ENCODE results near the gene LHFPL6.

LHFPL6 gene

DNA sequence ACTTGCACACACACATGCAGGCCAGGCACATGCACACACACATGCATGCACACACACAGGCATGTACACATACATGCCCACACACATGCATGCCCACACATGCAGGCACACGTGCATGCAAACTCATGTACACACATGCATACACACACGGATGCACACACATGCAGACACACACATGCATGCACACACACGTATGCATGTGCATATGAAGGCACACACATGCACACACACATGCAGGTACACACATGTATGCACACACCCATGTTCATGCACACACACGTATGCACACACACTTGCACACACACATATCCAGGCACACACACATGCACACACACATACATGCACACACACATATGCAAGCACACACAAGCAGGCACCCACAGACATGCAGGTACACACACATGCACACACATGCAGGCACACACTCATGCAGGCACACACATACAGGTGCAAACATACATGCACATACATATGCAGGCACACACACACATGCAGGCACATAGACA, 278.1 kb downstream of the LHFPL6 start:
- no peaks in the 10 kb centered on the region for H3K9me3 Mint-ChIP-seq
- no peak overlapping the region for H3K4me3 Mint-ChIP-seq
- H3K27me3 Mint-ChIP-seq, result no peaks in the 10 kb centered on the region
- ATAC-seq (replicated peaks; ENCODE audit: extremely low read depth, poor library complexity, severe bottlenecking) (no peak), DNase-seq (ENCODE audit: low spot score in 2 of 2) (no peak)
- no peaks in the 10 kb centered on the region for H3K4me1 Mint-ChIP-seq
- H3K36me3 Mint-ChIP-seq (ENCODE audit: insufficient read depth), result no peaks in the 10 kb centered on the region
- no peak overlapping the region for H3K27ac Mint-ChIP-seq (ENCODE audit: low read depth)

GRCh38 chr13:39322836-39323585, 280.0 kb downstream of the LHFPL6 start:
- Mint-ChIP-seq H3K27me3 (no peaks in the 10 kb centered on the region), H3K9me3 (no peaks in the 10 kb centered on the region), H3K36me3 (ENCODE audit: insufficient read depth) (no peaks in the 10 kb centered on the region), H3K4me3 (no peak overlapping the region), H3K27ac (ENCODE audit: low read depth) (no peak overlapping the region), H3K4me1 (no peaks in the 10 kb centered on the region)
- no peak for ATAC-seq (replicated peaks; ENCODE audit: extremely low read depth, poor library complexity, severe bottlenecking)
- no peak for DNase-seq (ENCODE audit: low spot score in 2 of 2)

- no peaks in the 10 kb centered on the region for H3K36me3 Mint-ChIP-seq (ENCODE audit: insufficient read depth)
- H3K27me3 Mint-ChIP-seq, result no peaks in the 10 kb centered on the region
- DNase-seq (ENCODE audit: low spot score in 2 of 2) (no peak), ATAC-seq (replicated peaks; ENCODE audit: extremely low read depth, poor library complexity, severe bottlenecking) (no peak)
- H3K9me3 Mint-ChIP-seq, result no peaks in the 10 kb centered on the region
- no peaks in the 10 kb centered on the region for H3K4me1 Mint-ChIP-seq
- no peak overlapping the region for H3K27ac Mint-ChIP-seq (ENCODE audit: low read depth)
- no peak overlapping the region for H3K4me3 Mint-ChIP-seq
Observed at GRCh38 chr13:39321574-39321973, 281.4 kb downstream of the LHFPL6 start.

DNA sequence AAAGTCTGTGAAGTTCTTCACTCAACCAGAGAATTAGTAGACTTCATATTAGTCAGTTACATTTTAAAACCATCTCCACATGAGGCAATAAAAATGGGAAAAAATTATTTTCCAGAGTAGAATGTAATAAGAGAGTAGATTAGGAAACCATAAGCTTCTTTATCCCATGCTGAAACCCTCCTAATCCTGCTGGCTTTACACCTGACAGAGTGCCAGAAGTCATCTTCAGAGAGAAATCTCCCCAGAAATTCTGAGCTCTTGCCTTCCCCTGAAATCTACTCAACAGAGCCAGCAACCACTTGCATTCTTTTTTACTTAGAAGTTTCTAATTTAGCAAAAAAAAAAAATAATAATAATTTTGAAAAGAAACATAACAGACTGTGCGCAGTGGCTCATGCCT, 284.8 kb downstream of the LHFPL6 start:
- no peak for ATAC-seq (replicated peaks; ENCODE audit: extremely low read depth, poor library complexity, severe bottlenecking)
- Mint-ChIP-seq H3K4me1 (no peaks in the 10 kb centered on the region), H3K36me3 (ENCODE audit: insufficient read depth) (no peaks in the 10 kb centered on the region), H3K27ac (ENCODE audit: low read depth) (no peak overlapping the region), H3K4me3 (no peak overlapping the region), H3K27me3 (no peaks in the 10 kb centered on the region), H3K9me3 (no peaks in the 10 kb centered on the region)
- no peak for DNase-seq (ENCODE audit: low spot score in 2 of 2)

DNA sequence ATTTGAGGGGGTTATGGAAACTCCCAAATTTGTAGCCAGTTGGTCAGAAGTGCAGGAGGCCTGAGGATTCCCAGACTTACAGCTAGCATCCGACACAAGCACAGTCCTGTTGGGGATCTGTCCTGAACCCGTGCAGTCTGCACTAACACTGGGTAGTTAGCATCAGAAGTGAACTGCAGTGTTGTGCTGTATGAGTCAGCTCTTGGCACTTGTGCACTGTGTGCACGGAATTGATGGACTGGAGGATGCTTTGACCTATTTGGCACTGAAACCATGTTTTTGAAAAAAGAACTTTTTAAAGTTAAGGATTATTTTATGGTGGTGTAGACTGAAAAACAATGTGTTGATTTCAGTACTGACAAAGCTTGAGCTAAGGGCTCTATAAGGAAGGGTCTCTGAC, 285.7 kb downstream of the LHFPL6 start:
- DNase-seq (ENCODE audit: low spot score in 2 of 2) (no peak), ATAC-seq (replicated peaks; ENCODE audit: extremely low read depth, poor library complexity, severe bottlenecking) (no peak)
- no peaks in the 10 kb centered on the region for H3K36me3 Mint-ChIP-seq (ENCODE audit: insufficient read depth)
- H3K27ac Mint-ChIP-seq (ENCODE audit: low read depth), result no peak overlapping the region
- no peaks in the 10 kb centered on the region for H3K4me1 Mint-ChIP-seq
- no peak overlapping the region for H3K4me3 Mint-ChIP-seq
- no peaks in the 10 kb centered on the region for H3K9me3 Mint-ChIP-seq
- H3K27me3 Mint-ChIP-seq, result no peaks in the 10 kb centered on the region

DNA sequence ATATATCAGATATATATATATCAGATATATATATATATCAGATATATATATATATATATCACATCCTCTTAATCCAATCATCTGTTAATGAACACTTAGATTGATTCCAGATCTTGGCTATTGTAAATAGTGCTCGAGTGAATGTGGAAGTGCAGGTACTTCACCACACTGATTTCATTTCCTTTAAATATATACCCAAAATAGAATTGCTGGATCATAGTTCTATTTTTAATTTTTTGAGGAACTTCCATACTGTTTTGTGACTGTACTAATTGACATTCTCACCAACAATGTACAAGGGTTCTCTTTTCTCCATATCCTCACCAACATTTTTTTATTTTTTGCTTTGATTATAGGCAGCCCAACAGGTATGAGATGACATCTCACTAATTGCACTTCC, 287.2 kb downstream of the LHFPL6 start:
- Mint-ChIP-seq H3K9me3 (no peaks in the 10 kb centered on the region), H3K4me3 (no peak overlapping the region), H3K4me1 (no peaks in the 10 kb centered on the region), H3K36me3 (ENCODE audit: insufficient read depth) (no peaks in the 10 kb centered on the region), H3K27ac (ENCODE audit: low read depth) (no peak overlapping the region), H3K27me3 (no peaks in the 10 kb centered on the region)
- ATAC-seq (replicated peaks; ENCODE audit: extremely low read depth, poor library complexity, severe bottlenecking) (no peak), DNase-seq (ENCODE audit: low spot score in 2 of 2) (no peak)

DNA sequence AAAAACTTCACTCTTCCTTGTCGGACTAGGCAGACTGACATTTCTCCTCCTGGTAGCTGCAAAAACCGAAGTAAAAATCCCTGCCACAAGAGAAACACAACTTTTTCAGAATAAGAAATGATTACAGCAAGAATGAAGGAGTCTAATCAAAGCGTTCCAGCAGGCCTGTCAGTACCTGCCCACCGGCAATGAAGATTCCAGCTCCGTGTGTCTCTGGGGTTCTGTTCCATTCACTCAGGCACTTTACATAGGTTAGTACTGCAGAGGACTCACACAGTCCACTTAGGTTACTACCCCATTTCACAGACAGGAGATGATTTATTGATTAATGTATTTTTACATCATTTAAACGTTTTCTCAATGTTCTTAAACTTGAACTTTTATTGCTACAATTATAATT, 289.3 kb downstream of the LHFPL6 start:
- ATAC-seq (replicated peaks; ENCODE audit: extremely low read depth, poor library complexity, severe bottlenecking) (no peak), DNase-seq (ENCODE audit: low spot score in 2 of 2) (no peak)
- H3K27me3 Mint-ChIP-seq, result no peaks in the 10 kb centered on the region
- H3K4me1 Mint-ChIP-seq, result no peaks in the 10 kb centered on the region
- no peaks in the 10 kb centered on the region for H3K36me3 Mint-ChIP-seq (ENCODE audit: insufficient read depth)
- H3K9me3 Mint-ChIP-seq, result no peaks in the 10 kb centered on the region
- H3K27ac Mint-ChIP-seq (ENCODE audit: low read depth), result no peak overlapping the region
- no peak overlapping the region for H3K4me3 Mint-ChIP-seq

DNA sequence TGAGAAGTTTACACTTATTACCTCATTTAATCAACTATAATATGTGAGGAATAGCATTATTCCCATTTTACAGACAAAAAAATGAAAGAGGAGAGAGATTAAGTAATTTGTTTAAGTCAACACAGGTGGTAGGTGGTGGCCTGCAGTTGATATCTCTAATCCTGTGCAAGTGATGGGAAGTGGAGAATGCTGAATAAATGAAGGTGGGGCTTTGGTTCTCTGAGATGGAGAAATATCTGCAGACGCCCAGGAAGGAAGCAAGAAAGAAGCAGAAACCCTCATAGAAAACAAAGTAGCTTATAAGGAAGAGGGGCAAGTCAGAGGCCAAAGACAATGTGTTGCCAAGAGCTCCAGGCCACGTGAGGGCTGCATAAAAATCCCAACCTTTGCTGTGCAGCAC, 290.4 kb downstream of the LHFPL6 start:
- Mint-ChIP-seq H3K36me3 (ENCODE audit: insufficient read depth) (no peaks in the 10 kb centered on the region), H3K4me1 (no peaks in the 10 kb centered on the region), H3K9me3 (no peaks in the 10 kb centered on the region), H3K27ac (ENCODE audit: low read depth) (no peak overlapping the region), H3K4me3 (no peak overlapping the region), H3K27me3 (no peaks in the 10 kb centered on the region)
- no peak for DNase-seq (ENCODE audit: low spot score in 2 of 2)
- no peak for ATAC-seq (replicated peaks; ENCODE audit: extremely low read depth, poor library complexity, severe bottlenecking)

GRCh38 chr13:39311619-39312018, 291.4 kb downstream of the LHFPL6 start:
- no peak for DNase-seq (ENCODE audit: low spot score in 2 of 2)
- no peak for ATAC-seq (replicated peaks; ENCODE audit: extremely low read depth, poor library complexity, severe bottlenecking)
- H3K4me1 Mint-ChIP-seq, result peaks cover 5% of the 10 kb centered on the region
- no peaks in the 10 kb centered on the region for H3K36me3 Mint-ChIP-seq (ENCODE audit: insufficient read depth)
- no peaks in the 10 kb centered on the region for H3K9me3 Mint-ChIP-seq
- no peaks in the 10 kb centered on the region for H3K27me3 Mint-ChIP-seq
- H3K4me3 Mint-ChIP-seq, result no peak overlapping the region
- H3K27ac Mint-ChIP-seq (ENCODE audit: low read depth), result no peak overlapping the region

DNA sequence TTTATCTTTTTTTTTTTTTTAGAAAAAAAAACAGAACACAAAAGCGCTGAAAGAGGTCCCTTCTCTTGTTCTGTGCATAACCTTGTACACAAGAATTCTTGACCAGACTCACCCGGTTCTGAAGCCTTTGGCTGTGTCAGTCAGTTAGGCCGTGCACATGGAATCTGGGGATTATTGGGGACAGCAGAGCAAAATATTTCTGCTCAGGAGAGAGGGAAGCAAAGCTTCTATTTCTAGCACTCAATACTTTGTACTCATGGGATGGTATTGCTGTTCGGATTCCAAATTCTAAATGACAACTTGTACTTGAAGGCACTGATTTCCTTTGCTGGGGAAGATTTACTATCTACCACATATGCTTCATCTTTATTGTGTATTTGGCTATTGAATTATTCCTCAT, 292.0 kb downstream of the LHFPL6 start:
- Mint-ChIP-seq H3K4me1 (peaks cover 6% of the 10 kb centered on the region), H3K27ac (ENCODE audit: low read depth) (no peak overlapping the region), H3K36me3 (ENCODE audit: insufficient read depth) (no peaks in the 10 kb centered on the region), H3K4me3 (no peak overlapping the region), H3K27me3 (no peaks in the 10 kb centered on the region), H3K9me3 (no peaks in the 10 kb centered on the region)
- no peak for DNase-seq (ENCODE audit: low spot score in 2 of 2)
- no peak for ATAC-seq (replicated peaks; ENCODE audit: extremely low read depth, poor library complexity, severe bottlenecking)

- ATAC-seq (replicated peaks; ENCODE audit: extremely low read depth, poor library complexity, severe bottlenecking), result no peak
- H3K27ac Mint-ChIP-seq (ENCODE audit: low read depth), result no peak overlapping the region
- peaks cover 6% of the 10 kb centered on the region for H3K4me1 Mint-ChIP-seq
Observed at GRCh38 chr13:39306639-39307589, 296.1 kb downstream of the LHFPL6 start.

DNA sequence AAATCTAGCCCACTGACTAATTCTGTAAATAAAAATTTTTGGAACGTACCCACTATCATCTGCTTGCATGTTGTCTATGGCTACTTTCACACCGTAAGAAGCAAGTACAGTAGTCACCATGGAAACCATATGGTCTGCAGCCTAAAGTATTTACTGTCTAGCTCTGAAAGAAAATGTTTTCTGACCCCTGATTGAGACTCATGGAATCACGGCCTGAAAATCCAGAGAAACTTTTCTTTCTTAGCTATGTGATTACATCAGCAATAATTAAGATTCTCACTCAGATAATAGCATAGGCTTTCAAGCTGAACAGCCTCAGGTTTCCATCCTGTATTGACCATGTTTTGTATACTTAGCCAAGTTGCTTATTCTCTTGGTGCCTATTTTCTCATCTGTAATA, 300.2 kb downstream of the LHFPL6 start:
- Mint-ChIP-seq H3K36me3 (ENCODE audit: insufficient read depth) (no peaks in the 10 kb centered on the region), H3K4me1 (peaks cover 6% of the 10 kb centered on the region), H3K9me3 (no peaks in the 10 kb centered on the region), H3K27ac (ENCODE audit: low read depth) (no peak overlapping the region), H3K4me3 (no peak overlapping the region), H3K27me3 (no peaks in the 10 kb centered on the region)
- no peak for DNase-seq (ENCODE audit: low spot score in 2 of 2)
- ATAC-seq (replicated peaks; ENCODE audit: extremely low read depth, poor library complexity, severe bottlenecking), result no peak

More at GRCh38 chr13:39306639-39307589, 296.1 kb downstream of the LHFPL6 start:
- no peaks in the 10 kb centered on the region for H3K36me3 Mint-ChIP-seq (ENCODE audit: insufficient read depth)
- H3K27me3 Mint-ChIP-seq, result no peaks in the 10 kb centered on the region
- H3K4me3 Mint-ChIP-seq, result no peak overlapping the region
- H3K9me3 Mint-ChIP-seq, result no peaks in the 10 kb centered on the region
- DNase-seq (ENCODE audit: low spot score in 2 of 2), result no peak

DNA sequence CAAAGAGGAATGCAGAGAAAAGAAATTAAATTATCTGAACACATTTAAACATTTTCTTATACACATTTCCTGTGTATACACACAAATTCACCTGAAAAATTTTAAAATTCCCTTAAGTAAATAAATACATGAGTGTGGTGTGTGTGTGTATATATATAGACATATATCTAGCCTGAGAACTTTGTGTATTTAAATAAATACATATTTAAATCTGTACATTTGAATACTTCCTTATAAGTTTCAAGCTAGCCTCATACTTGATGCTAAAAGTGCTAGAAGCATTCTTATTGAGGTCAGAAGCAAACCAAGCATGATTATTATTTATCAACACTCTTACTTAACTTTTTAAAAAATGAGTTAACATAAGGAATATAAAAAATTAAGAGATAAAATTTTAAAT, 304.0 kb downstream of the LHFPL6 start:
- H3K36me3 Mint-ChIP-seq (ENCODE audit: insufficient read depth), result no peaks in the 10 kb centered on the region
- H3K27ac Mint-ChIP-seq (ENCODE audit: low read depth), result no peak overlapping the region
- no peak for ATAC-seq (replicated peaks; ENCODE audit: extremely low read depth, poor library complexity, severe bottlenecking)
- H3K4me3 Mint-ChIP-seq, result no peak overlapping the region
- no peaks in the 10 kb centered on the region for H3K27me3 Mint-ChIP-seq
- no peaks in the 10 kb centered on the region for H3K4me1 Mint-ChIP-seq
- DNase-seq (ENCODE audit: low spot score in 2 of 2), result no peak
- no peaks in the 10 kb centered on the region for H3K9me3 Mint-ChIP-seq
